K562 (cell line): ENCODE results near the gene ZNF333. TPM values are rescaled to one million over a fixed set of nuclear protein-coding genes. Genes with fewer than 3 reads are reported as not detected.

Experiments
- ATF1 ChIP-seq, 2 experiments: fragments of 450-650 bp in 1 of 2; IDR thresholded peaks; 2 replicates each; pipeline ENCODE4 v1.6.1; 2016; ENCODE audit warnings: missing compliant biosample characterization in 1 of 2, missing genetic modification characterization in 1 of 2
- BHLHE40 ChIP-seq: IDR thresholded peaks from 2 replicates; pipeline ENCODE4 v1.6.1; 2011; ENCODE audit warnings: low read length, improper control_type of control experiment
- BRD9 ChIP-seq: fragments of 450-650 bp; IDR thresholded peaks from 2 replicates; pipeline ENCODE4 v1.6.1; 2018; ENCODE audit warnings: low read depth; ENCODE audit not compliant: partially characterized antibody
- CBFB ChIP-seq: sonication (generic); formaldehyde crosslinking; IDR thresholded peaks from 2 replicates; pipeline ENCODE4 v1.4.0; 2020; ENCODE audit warnings: mild to moderate bottlenecking, missing genetic modification reagents
- COPS2 ChIP-seq: fragments of 450-650 bp; conservative IDR thresholded peaks from 2 replicates; pipeline ENCODE4 v1.6.1; 2016; ENCODE audit warnings: mild to moderate bottlenecking, moderate library complexity
- CTBP1 ChIP-seq: fragments of 450-650 bp; IDR thresholded peaks from 2 replicates; pipeline ENCODE4 v1.6.1; 2016; ENCODE audit warnings: borderline replicate concordance
- CXXC5 ChIP-seq: fragments of 250-450 bp; sonication (Bioruptor Pico); IDR thresholded peaks from 2 replicates; pipeline ENCODE4 v1.8.0; 2022; ENCODE audit warnings: inconsistent platforms, mild to moderate bottlenecking, moderate library complexity
- EP400 ChIP-seq: fragments of 450-650 bp; IDR thresholded peaks from 2 replicates; pipeline ENCODE4 v1.6.1; 2017; ENCODE audit warnings: antibody characterized with exemption, mild to moderate bottlenecking, moderate library complexity
- FOXK2 ChIP-seq, 2 experiments: fragments of 450-650 bp; IDR thresholded peaks in 1 of 2; conservative IDR thresholded peaks in 1 of 2; 2 replicates each; pipeline ENCODE4 v1.6.1; 2016; ENCODE audit warnings: low read depth in 2 of 2, mild to moderate bottlenecking in 1 of 2
- GABPB2 ChIP-seq: fragments of 250-450 bp; sonication (Bioruptor Pico); conservative IDR thresholded peaks from 2 replicates; pipeline ENCODE4 v1.5.1; 2021; ENCODE audit warnings: mild to moderate bottlenecking
- JUN ChIP-seq, 2 experiments: sonication (generic) in 1 of 2; formaldehyde crosslinking in 1 of 2; IDR thresholded peaks; 2 replicates each; pipeline versions ENCODE4 v1.6.1 to v1.8.0; 2012 to 2022; ENCODE audit warnings: borderline replicate concordance in 2 of 2, mild to moderate bottlenecking in 2 of 2, improper control_type of control experiment in 1 of 2, low read depth in 1 of 2, low read length in 1 of 2, missing genetic modification reagents in 1 of 2
- KAT7 ChIP-seq: sonication (generic); formaldehyde crosslinking; IDR thresholded peaks from 2 replicates; pipeline ENCODE4 v1.8.0; 2022; ENCODE audit warnings: missing genetic modification reagents, mild to moderate bottlenecking, borderline replicate concordance
- KLF1 ChIP-seq: fragments of 450-650 bp; IDR thresholded peaks from 2 replicates; pipeline ENCODE4 v1.6.1; 2016; ENCODE audit warnings: missing genetic modification characterization, missing compliant biosample characterization
- LCOR ChIP-seq: sonication (generic); formaldehyde crosslinking; IDR thresholded peaks from 2 replicates; pipeline ENCODE4 v1.8.0; 2022; ENCODE audit warnings: mild to moderate bottlenecking, missing genetic modification reagents
- MBD2 ChIP-seq: sonication (generic); IDR thresholded peaks from 2 replicates; pipeline ENCODE4 v1.6.1; 2016; ENCODE audit warnings: low read depth, borderline replicate concordance
- PHF8 ChIP-seq: fragments of 200-600 bp; sonication (generic); IDR thresholded peaks from 2 replicates; pipeline ENCODE4 v1.6.1; 2012; ENCODE audit warnings: mixed run types, mild to moderate bottlenecking, inconsistent platforms, low read length, moderate library complexity, borderline replicate concordance
- POLR2A ChIP-seq: fragments of 450-650 bp; conservative IDR thresholded peaks from 2 replicates; pipeline ENCODE4 v1.6.1; 2016
- RBBP5 ChIP-seq: fragments of 200-600 bp; sonication (generic); IDR thresholded peaks from 2 replicates; pipeline ENCODE4 v1.6.1; 2012; ENCODE audit warnings: borderline replicate concordance, mild to moderate bottlenecking, low read length, control low read depth, inconsistent platforms; ENCODE audit not compliant: insufficient read depth, poor library complexity, severe bottlenecking
- SAP30 ChIP-seq: fragments of 200-600 bp; sonication (generic); IDR thresholded peaks from 2 replicates; pipeline ENCODE4 v1.6.1; 2012; ENCODE audit warnings: borderline replicate concordance, low read depth, mild to moderate bottlenecking, moderate library complexity, low read length, control low read depth, inconsistent platforms; ENCODE audit not compliant: insufficient read depth, poor library complexity, severe bottlenecking
- SIX5 ChIP-seq, 2 experiments: IDR thresholded peaks; 2 replicates each; pipeline ENCODE4 v1.6.1; 2011; ENCODE audit warnings: low read length in 2 of 2, borderline replicate concordance in 1 of 2, low read depth in 1 of 2, mild to moderate bottlenecking in 1 of 2, moderate library complexity in 1 of 2; ENCODE audit not compliant: insufficient read depth in 1 of 2
- SMAD4 ChIP-seq: fragments of 250-450 bp; sonication (Bioruptor Pico); conservative IDR thresholded peaks from 2 replicates; pipeline ENCODE4 v1.8.0; 2021; ENCODE audit warnings: inconsistent platforms, mild to moderate bottlenecking, moderate library complexity
- THRA ChIP-seq: fragments of 450-650 bp; IDR thresholded peaks from 2 replicates; pipeline ENCODE4 v1.6.1; 2017; ENCODE audit warnings: mild to moderate bottlenecking, moderate library complexity
- TRIM24 ChIP-seq, 2 experiments: fragments of 450-650 bp; IDR thresholded peaks; 2 replicates each; pipeline ENCODE4 v1.6.1; 2016
- ZNF174 ChIP-seq: fragments of 250-450 bp; sonication (Bioruptor Pico); IDR thresholded peaks from 2 replicates; pipeline ENCODE4 v1.4.0; 2020; ENCODE audit warnings: mild to moderate bottlenecking
- ZNF175 ChIP-seq: fragments of 200-800 bp; sonication (Bioruptor generic); IDR thresholded peaks from 2 replicates; pipeline ENCODE4 v1.6.1; 2016; ENCODE audit warnings: low read depth, mild to moderate bottlenecking, missing genetic modification characterization, missing compliant biosample characterization
- ZSCAN32 ChIP-seq: fragments of 450-650 bp; formaldehyde crosslinking; IDR thresholded peaks from 2 replicates; pipeline ENCODE4 v1.4.0; 2020; ENCODE audit warnings: mild to moderate bottlenecking, moderate library complexity
- polyA plus RNA-seq, 8 experiments: library from polyadenylated mRNA; depleted of rRNA in 4 of 8; stranded (reverse) in 5 of 8; unstranded in 3 of 8; fragments of >200 nt; fragmentation: Nextera tagmentation in 2 of 8; fragmentation: Illumina TruSeq in 1 of 8; extraction: Ambion mirVana in 2 of 8; extraction: Trizol in 1 of 8; gene quantifications; 2 replicates each; pipeline versions ENCODE4 v1.2.1 to v1.2.3, GENCODE V29; 2011 to 2014; ENCODE audit warnings: inconsistent platforms in 1 of 8, missing spikeins in 1 of 8
- total RNA-seq, 7 experiments: library from RNA; depleted of rRNA in 6 of 7; stranded (reverse); fragments of >200 nt in 6 of 7; fragmentation: Illumina TruSeq in 2 of 7; extraction: Trizol in 2 of 7; gene quantifications; 2 replicates each; pipeline versions ENCODE4 v1.2.1 to v1.2.3, GENCODE V29; 2011 to 2021; ENCODE audit warnings: low replicate concordance in 1 of 7

Gene ZNF333
- total and polyA plus RNA-seq, 9 of the 15 experiments (the other 6 are each of a cell fraction or from before 2014, with no cell fraction given) = 2.8 to 10.3 (median 6.3) TPM

GRCh38 chr19:14689598-14690503 lies at the start of gene ZNF333 (continued):
- TF ChIP-seq CTBP1 (peak; percentile 92), ZSCAN32 (CRISPR knock-in tag) (no peak), ATF1 (CRISPR knock-in tag; IDR thresholded peaks at IDR 0.05) (no peak), ATF1 (tag; IDR thresholded peaks at IDR 0.05) (peak; percentile 57), SIX5 (IDR thresholded peaks at IDR 0.05; ENCODE audit: borderline replicate concordance in 1 of 2, insufficient read depth in 1 of 2, low read depth in 1 of 2, low read length in 2 of 2) (0 out of 4 replicates have a peak, but pooled peaks of 1 of the 2 experiments have one; percentile 8), THRA (no peak), KLF1 (tag) (0 out of 2 replicates have a peak, but pooled peaks have one; percentile 38), TRIM24 (IDR thresholded peaks at IDR 0.05) (no peak), BHLHE40 (peak; percentile 31; the same call in 1 of the 2 replicates), LCOR (0 out of 2 replicates have a peak, but pooled peaks have one; percentile 41), MBD2 (peak; percentile 63), ZNF175 (CRISPR knock-in tag) (no peak), SMAD4 (CRISPR knock-in tag) (peak; percentile 54; the same call in 1 of the 2 replicates), ZNF174 (CRISPR knock-in tag) (0 out of 2 replicates have a peak, but pooled peaks have one; percentile 77), KAT7 (CRISPR knock-in tag) (peak; percentile 75; the same call in 1 of the 2 replicates), PHF8 (peak; percentile 87), CBFB (no peak), EP400 (peak; percentile 53; the same call in 1 of the 2 replicates), BRD9 (no peak), JUN (IDR thresholded peaks at IDR 0.05; ENCODE audit: borderline replicate concordance, low read depth, low read length) (peak; percentile 48; the same call in 1 of the 2 replicates), JUN (CRISPR knock-in tag; IDR thresholded peaks at IDR 0.05; ENCODE audit: borderline replicate concordance) (no peak), CXXC5 (CRISPR knock-in tag) (peak; percentile 93), SAP30 (peak; percentile 43), COPS2 (no peak), POLR2A (peak; percentile 93), RBBP5 (peak; percentile 85), GABPB2 (CRISPR knock-in tag) (no peak), FOXK2 (conservative IDR thresholded peaks at IDR 0.05 in 1 of 2, IDR thresholded peaks at IDR 0.05 in 1 of 2; ENCODE audit: low read depth in 2 of 2) (peak in 1 of 2 experiments; percentile 54; a peak in 1 of 4 replicates)
